ENCODE measurements around the gene RCOR1. TPM values are rescaled to one million over a fixed set of nuclear protein-coding genes. Genes with fewer than 3 reads are reported as not detected.

The RCOR1 gene
- total RNA-seq, 1 experiment from 2014 or later = 34.1 TPM

- Histone ChIP-seq H3K4ac (ENCODE audit: low read depth, low read length) (no peak overlapping the region), H2BK20ac (ENCODE audit: low read depth, low read length, poor library complexity, severe bottlenecking) (no peak overlapping the region), H3T11ph (ENCODE audit: low read length) (no peak overlapping the region), H4K91ac (ENCODE audit: insufficient read length, low read depth, low read length) (no peak overlapping the region), H3K27ac (ENCODE audit: insufficient read length, low read depth, low read length) (no peak overlapping the region), H4K20me1 (ENCODE audit: control insufficient read depth, insufficient read depth, insufficient read length) (no peaks in the 10 kb centered on the region), H3K4me2 (ENCODE audit: insufficient read depth, insufficient read length, low read length) (no peak overlapping the region), H3K56ac (ENCODE audit: insufficient read length, low read depth, low read length) (no peak overlapping the region), H3K27me3 (ENCODE audit: insufficient read depth, low read length) (no peaks in the 10 kb centered on the region), H4K5ac (ENCODE audit: insufficient read length, low read depth, low read length) (no peak overlapping the region), H3K4me1 (ENCODE audit: insufficient read depth, low read length) (no peaks in the 10 kb centered on the region), H4K8ac (replicated peaks; ENCODE audit: insufficient read length, low read depth, low read length) (no peak overlapping the region), H3K14ac (ENCODE audit: insufficient read depth, low read length) (no peak overlapping the region), H2BK5ac (ENCODE audit: insufficient read length, low read length) (no peak overlapping the region), H3K23ac (ENCODE audit: insufficient read length, low read depth, low read length) (no peak overlapping the region), H3K79me1 (ENCODE audit: insufficient read depth, low read depth, low read length, poor library complexity, severe bottlenecking) (no peaks in the 10 kb centered on the region), H3K9ac (ENCODE audit: extremely low read depth, insufficient read length, low read length) (no peak overlapping the region), H2BK12ac (ENCODE audit: insufficient read length, low read depth, low read length) (no peak overlapping the region), H2BK15ac (ENCODE audit: low read depth, low read length) (no peak overlapping the region), H2AFZ (ENCODE audit: low read length) (no peak overlapping the region), H3K18ac (ENCODE audit: insufficient read length, low read depth, low read length) (no peak overlapping the region), H3K23me2 (ENCODE audit: insufficient read length, low read depth, low read length, poor library complexity, severe bottlenecking) (no peaks in the 10 kb centered on the region), H2AK5ac (ENCODE audit: insufficient read length, low read length) (no peak overlapping the region), H2BK120ac (ENCODE audit: low read depth, low read length, poor library complexity, severe bottlenecking) (no peak overlapping the region), H3K9me3 (ENCODE audit: control insufficient read depth, low read depth, low read length) (no peaks in the 10 kb centered on the region), H3K79me2 (ENCODE audit: insufficient read depth, low read length) (no peaks in the 10 kb centered on the region)
- peak; percentile 25 for DNase-seq
- no CpG with 5 or more reads among the region's 28 CpGs for WGBS (ENCODE audit: extremely low coverage, insufficient read length, low lambda C conversion rate)
- no peak overlapping the region for H3K4me3 Mint-ChIP-seq
- H3K36me3 Mint-ChIP-seq (ENCODE audit: insufficient read depth in 1 of 3, low read depth in 3 of 3) = peaks cover 7 to 18% (median 12%) of the 10 kb centered on the region in 3 experiments
- H3K27me3 Mint-ChIP-seq (ENCODE audit: low read depth) = no peaks in the 10 kb centered on the region
- H3K4me1 Mint-ChIP-seq = peaks cover 7 to 18% of the 10 kb centered on the region in 2 experiments; a peak in 3 of 4 replicates
- peaks cover 10 to 12% of the 10 kb centered on the region in 2 experiments for H3K9me3 Mint-ChIP-seq
- peak overlapping the region in 2 of 3 experiments; percentile 13 to 28; a peak in 3 of 7 replicates for H3K27ac Mint-ChIP-seq
- TF ChIP-seq CTCF (conservative IDR thresholded peaks at IDR 0.05) = no peak
These were observed 154.4 kb downstream of the RCOR1 start for GRCh38 chr14:102746634-102747438.
